Measurements from ENCODE around the gene RNF26. TPM values are rescaled to one million over a fixed set of nuclear protein-coding genes. Genes with fewer than 3 reads are reported as not detected.

RNF26 gene
- total and polyA plus RNA-seq, 2 of the 13 experiments (the other 11 are each of a cell fraction or from before 2014, with no cell fraction given) = 11.9 to 26.3 TPM

- Histone ChIP-seq H3K4me2 (ENCODE audit: low read depth, low read length) (peak within 1 kb of the TSS; percentile 42), H3K79me2 (ENCODE audit: insufficient read depth, low read length) (no peaks in the 10 kb centered on the region), H3K4me3 (replicated peaks in 1 of 3; ENCODE audit: insufficient read depth in 1 of 3, low read depth in 2 of 3, low read length in 3 of 3) (no peak within 1 kb of the TSS), H4K20me1 (ENCODE audit: insufficient read depth, low read length) (no peaks in the 10 kb centered on the region), H3K27ac (ENCODE audit: extremely low read length, insufficient read depth, low read length) (no peak within 1 kb of the TSS), H3K4me1 (ENCODE audit: insufficient read depth, low read length) (peaks cover 30% of the 10 kb centered on the region), H3K9me3 (ENCODE audit: low read length) (no peaks in the 10 kb centered on the region), H3K36me3 (replicated peaks in 1 of 2; ENCODE audit: control insufficient read depth in 1 of 2, insufficient read depth in 2 of 2, low read length in 2 of 2) (no peaks in the 10 kb centered on the region), H3K27me3 (ENCODE audit: control insufficient read depth in 1 of 2, insufficient read depth in 2 of 2, low read length in 2 of 2) (peaks cover 2 to 49% of the 10 kb centered on the region in 2 experiments; a peak in 4 of 5 replicates), H3K9ac (ENCODE audit: insufficient read depth, low read depth, low read length) (no peak within 1 kb of the TSS), H2AFZ (ENCODE audit: low read length) (no peak within 1 kb of the TSS)
- ATAC-seq = no peak
- ChIA-PET CTCF (ENCODE audit: low intra/inter-chr PET ratio, low total read pairs) (no interaction called here), POLR2A (interaction anchor here (2.1 kb wide), 1 partner anchor 21 kb away, joined by 13 read pairs; no protein-coding TSS in a partner anchor)
- no TSS peak for BruUV-seq (replicated peaks)
- FAIRE-seq = no peak
- intact Hi-C loops (cut with micrococcal nuclease; ENCODE audit: unreplicated experiment) (no loop called here), in situ Hi-C loops (cut with HindIII; ENCODE audit: extremely low pct_ligation_motif_present, low pct_unique_long_range_greater_than_20kb) (no loop called here)
- TF ChIP-seq ZNF546 (CRISPR knock-in tag; conservative IDR thresholded peaks at IDR 0.05) (no peak), TCF7L2 (IDR thresholded peaks at IDR 0.05; ENCODE audit: low read depth, low read length) (no peak), ZNF572 (CRISPR knock-in tag; IDR thresholded peaks at IDR 0.05) (peak; percentile 38; the same call in 1 of the 2 replicates), ZNF883 (CRISPR knock-in tag; IDR thresholded peaks at IDR 0.05; ENCODE audit: not compliant biosample characterization) (peak; percentile 31), SMYD3 (CRISPR knock-in tag; IDR thresholded peaks at IDR 0.05) (no peak), SNAPC5 (CRISPR knock-in tag; IDR thresholded peaks at IDR 0.05; ENCODE audit: borderline replicate concordance) (no peak), MXD4 (CRISPR knock-in tag; IDR thresholded peaks at IDR 0.05) (no peak)
- 22% methylated on average over 3 of the region's 6 CpGs for WGBS (ENCODE audit: low lambda C conversion rate)
- DNase-seq (ENCODE audit: low spot score) = no peak
Observed at GRCh38 chr11:119346605-119347004, 12.3 kb downstream of the RNF26 start, which contains the start of gene MFRP. Gene MFRP, minus strand, starts transcription at chr11:119346705. Its CDS starts 192 bp downstream, at chr11:119346513.

GRCh38 chr11:119347242-119347641 lies 12.9 kb downstream of the RNF26 start:
- BruUV-seq (replicated peaks) = no TSS peak
- CTCF ChIA-PET (ENCODE audit: low intra/inter-chr PET ratio, low total read pairs) = no interaction called here
- peak; percentile 52 for ATAC-seq

More at GRCh38 chr11:119347242-119347641, 12.9 kb downstream of the RNF26 start:
- Histone ChIP-seq H3K4me2 (ENCODE audit: low read depth, low read length) (peak overlapping the region; percentile 42), H4K20me1 (ENCODE audit: insufficient read depth, low read length) (no peaks in the 10 kb centered on the region), H2AFZ (ENCODE audit: low read length) (no peak overlapping the region), H3K9me3 (ENCODE audit: low read length) (no peaks in the 10 kb centered on the region), H3K36me3 (replicated peaks in 1 of 2; ENCODE audit: control insufficient read depth in 1 of 2, insufficient read depth in 2 of 2, low read length in 2 of 2) (no peaks in the 10 kb centered on the region), H3K27ac (ENCODE audit: extremely low read length, insufficient read depth, low read length) (no peak overlapping the region), H3K4me1 (ENCODE audit: insufficient read depth, low read length) (peaks cover 34% of the 10 kb centered on the region), H3K9ac (ENCODE audit: insufficient read depth, low read depth, low read length) (no peak overlapping the region), H3K27me3 (ENCODE audit: control insufficient read depth in 1 of 2, insufficient read depth in 2 of 2, low read length in 2 of 2) (peaks cover 2 to 44% of the 10 kb centered on the region in 2 experiments; a peak in 4 of 5 replicates), H3K4me3 (replicated peaks in 1 of 3; ENCODE audit: insufficient read depth in 1 of 3, low read depth in 2 of 3, low read length in 3 of 3) (no peak overlapping the region), H3K79me2 (ENCODE audit: insufficient read depth, low read length) (no peaks in the 10 kb centered on the region)
- intact Hi-C loops (cut with micrococcal nuclease; ENCODE audit: unreplicated experiment) (no loop called here), in situ Hi-C loops (cut with HindIII; ENCODE audit: extremely low pct_ligation_motif_present, low pct_unique_long_range_greater_than_20kb) (no loop called here)
- POLR2A ChIA-PET = interaction anchor here (1.0 to 2.1 kb wide), 2 partner anchors 15 to 21 kb away, joined by 5 to 13 read pairs; no protein-coding TSS in a partner anchor
- FAIRE-seq = peak; percentile 34
- WGBS (ENCODE audit: low lambda C conversion rate) = 5% methylated on average over 2 of the region's 2 CpGs
- no peak for TF ChIP-seq ZNF10 (CRISPR knock-in tag; IDR thresholded peaks at IDR 0.05; ENCODE audit: borderline replicate concordance, low read depth)
- TF ChIP-seq ZNF768 (CRISPR knock-in tag; IDR thresholded peaks at IDR 0.05) = peak; percentile 83; the same call in 1 of the 2 replicates
- no peak for TF ChIP-seq NONO (IDR thresholded peaks at IDR 0.05)
- no peak for TF ChIP-seq NONO (CRISPR knock-in tag; conservative IDR thresholded peaks at IDR 0.05)
- no peak for TF ChIP-seq ZNF563 (CRISPR knock-in tag; IDR thresholded peaks at IDR 0.05)
- TF ChIP-seq HNF4A (CRISPR knock-in tag; IDR thresholded peaks at IDR 0.05) = 0 out of 2 replicates have a peak, but pooled peaks have one; percentile 26
- TF ChIP-seq ZMYM3 (CRISPR knock-in tag; IDR thresholded peaks at IDR 0.05) = peak; percentile 81
- 0 out of 2 replicates have a peak, but pooled peaks have one; percentile 8 for TF ChIP-seq CREB1 (IDR thresholded peaks at IDR 0.05)
- TF ChIP-seq CREB1 (CRISPR knock-in tag; IDR thresholded peaks at IDR 0.05) = no peak
- peak; percentile 36 for DNase-seq (ENCODE audit: low spot score)
